SW 1271 (cell line): ENCODE data around the gene NIPSNAP2.
A peak's percentile ranks its signal among the peaks of the same experiment; 100 is the strongest.
"Not testable (repeated sequence)": the region's sequence is repeated elsewhere in the genome, so short reads cannot be mapped to it uniquely, and the experiment has no call there.

Experiments used
- DNase-seq, 2 experiments: peaks; one replicate each; lab custom pipeline; 2025; lab: John Stamatoyannopoulos, UW

The NIPSNAP2 gene

DNA sequence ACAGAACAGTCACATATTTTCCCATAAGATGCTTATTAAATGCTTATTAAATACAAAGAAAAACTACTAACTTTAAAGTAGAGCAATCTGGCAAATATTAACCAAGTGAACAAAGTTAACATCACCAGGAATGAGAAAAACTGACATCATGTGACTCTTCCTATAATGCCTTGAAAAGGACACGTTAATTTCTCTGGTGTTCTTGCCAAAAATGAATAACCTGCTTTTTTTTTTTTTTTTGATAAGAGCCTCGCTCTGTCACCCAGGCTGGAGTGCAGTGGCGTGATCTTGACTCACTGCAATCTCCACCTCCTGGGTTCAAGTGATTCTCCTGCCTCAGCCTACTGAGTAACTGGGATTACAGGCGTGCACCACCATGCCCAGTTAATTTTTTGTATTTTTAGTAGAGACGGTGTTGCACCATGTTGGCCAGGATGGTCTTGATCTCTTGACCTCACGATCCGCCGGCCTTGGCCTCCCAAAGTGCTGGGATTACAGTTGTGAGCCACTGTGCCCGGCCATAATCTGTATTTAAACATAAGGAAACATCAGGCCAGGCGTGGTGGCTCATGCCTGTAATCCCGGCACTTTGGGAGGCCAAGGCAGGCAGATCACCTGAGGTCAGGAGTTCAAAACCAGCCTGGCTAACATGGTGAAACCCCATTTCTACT lies 83.2 kb downstream of the NIPSNAP2 start:
- not testable (repeated sequence) for DNase-seq

DNA sequence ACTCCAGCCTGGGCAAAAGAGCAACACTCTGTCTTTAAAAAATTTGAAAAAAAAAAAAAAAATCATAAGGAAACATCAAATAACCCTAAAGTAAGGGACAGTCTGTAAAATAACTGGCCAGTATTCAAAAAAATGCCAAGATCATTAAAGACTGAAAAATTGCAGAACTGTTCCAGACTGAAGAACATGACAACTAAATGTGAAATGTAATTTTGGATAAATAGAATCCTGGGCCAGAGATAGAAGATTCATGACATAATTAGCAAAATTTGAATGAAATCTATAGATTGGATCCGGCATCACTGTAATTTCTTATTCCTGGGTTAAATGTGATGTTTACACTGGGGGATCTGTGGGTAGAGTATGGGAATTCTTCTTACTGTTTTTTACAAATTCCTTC lies 83.9 kb downstream of the NIPSNAP2 start:
- DNase-seq = no peak

DNA sequence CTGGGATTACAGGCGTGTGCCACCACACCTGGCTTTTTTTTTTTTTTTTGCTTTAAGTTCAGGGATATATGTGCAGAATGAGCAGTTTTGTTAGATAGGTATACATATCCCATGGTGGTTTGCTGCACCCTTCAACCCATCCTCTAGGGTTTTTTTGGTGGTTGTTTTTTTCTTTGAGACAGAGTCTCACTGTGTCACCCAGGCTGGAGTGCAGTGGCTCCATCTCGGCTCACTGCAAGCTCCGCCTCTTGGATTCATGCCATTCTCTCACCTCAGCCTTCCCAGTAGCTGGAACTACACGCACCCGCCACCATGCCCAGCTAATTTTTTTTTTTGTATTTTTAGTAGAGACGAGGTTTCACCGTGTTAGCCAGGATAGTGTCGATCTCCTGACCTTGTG lies 84.4 kb downstream of the NIPSNAP2 start:
- DNase-seq = peak in 1 of 2 experiments; percentile 18
